H1 (cell line): ENCODE results near the gene KERA. TPM values are rescaled to one million over a fixed set of nuclear protein-coding genes. Genes with fewer than 3 reads are reported as not detected.

ENCODE experiments used
- CTCF ChIA-PET: fragments of 300-600 bp; sonication (Branson Sonifier 250); formaldehyde crosslinking; loops from one replicate; lab custom pipeline; 2021; ENCODE audit not compliant: partially characterized antibody; lab: Charles Lee
- POLR2A ChIA-PET: fragments of 300-600 bp; sonication (Branson Sonifier 250); formaldehyde crosslinking; loops from one replicate; lab custom pipeline; 2021; ENCODE audit warnings: inconsistent platforms; ENCODE audit not compliant: partially characterized antibody; lab: Charles Lee
- DNase-seq, 2 experiments: peaks; one replicate each; pipeline versions ENCODE4 v3.0.0 to v3.0.0-alpha.2; 2010 to 2022; ENCODE audit warnings: low spot score in 2 of 2, low read depth in 1 of 2, mixed read lengths in 1 of 2
- FAIRE-seq: peaks from 2 replicates; lab custom pipeline; 2011; peaks lifted over from hg19 to GRCh38; lab: Jason Lieb, UNC
- H2AFZ ChIP-seq: 2 replicates; pipeline ENCODE4 v1.8.1; 2012; ENCODE audit warnings: low read length, inconsistent platforms
- H2AK5ac ChIP-seq: 2 replicates; pipeline ENCODE4 v1.6.1; 2013; ENCODE audit warnings: low read depth, low read length
- H2BK120ac ChIP-seq: replicated peaks from 2 replicates; pipeline ENCODE3; 2013; ENCODE audit warnings: low read depth, low read length, inconsistent platforms
- H2BK12ac ChIP-seq: 2 replicates; pipeline ENCODE4 v1.6.1; 2013; ENCODE audit warnings: low read depth, low read length
- H2BK15ac ChIP-seq: 2 replicates; pipeline ENCODE4 v1.6.1; 2013; ENCODE audit warnings: low read length
- H2BK20ac ChIP-seq: 2 replicates; pipeline ENCODE4 v1.6.1; 2013; ENCODE audit warnings: low read length
- H2BK5ac ChIP-seq: 2 replicates; pipeline ENCODE4 v1.6.1; 2013; ENCODE audit warnings: low read depth, low read length
- H3K14ac ChIP-seq: 2 replicates; pipeline ENCODE4 v1.6.1; 2013; ENCODE audit warnings: inconsistent platforms; ENCODE audit not compliant: insufficient read length
- H3K18ac ChIP-seq: 2 replicates; pipeline ENCODE4 v1.6.1; 2013; ENCODE audit warnings: low read length; ENCODE audit errors: extremely low read depth
- H3K23ac ChIP-seq: 2 replicates; pipeline ENCODE4 v1.6.1; 2013; ENCODE audit warnings: inconsistent platforms; ENCODE audit not compliant: insufficient read length
- H3K23me2 ChIP-seq: 2 replicates; pipeline ENCODE4 v1.6.1; 2013; ENCODE audit warnings: low read depth, low read length
- H3K27ac ChIP-seq: 2 replicates; pipeline ENCODE4 v1.6.1; 2011; ENCODE audit warnings: low read depth, low read length, inconsistent platforms
- H3K27me3 ChIP-seq, 4 experiments: replicated peaks in 1 of 4; 1 replicate in 1 of 4; 2 replicates in 3 of 4; pipeline versions ENCODE4 v1.6.1 to v1.8.1; 2011 to 2013; ENCODE audit warnings: low read length in 3 of 4, mild to moderate bottlenecking in 3 of 4, inconsistent platforms in 2 of 4, mixed read lengths in 2 of 4, moderate library complexity in 1 of 4; ENCODE audit not compliant: control insufficient read depth in 3 of 4, insufficient read depth in 3 of 4; ENCODE audit errors: extremely low read depth in 1 of 4
- H3K36me3 ChIP-seq, 4 experiments: 2 replicates each; pipeline versions ENCODE4 v1.6.1 to v1.8.1; 2011 to 2013; ENCODE audit warnings: mild to moderate bottlenecking in 4 of 4, low read length in 3 of 4, moderate library complexity in 2 of 4, control low read depth in 1 of 4, inconsistent platforms in 1 of 4; ENCODE audit not compliant: insufficient read depth in 4 of 4, control insufficient read depth in 2 of 4
- H3K4ac ChIP-seq: replicated peaks from 2 replicates; pipeline ENCODE3; 2013; ENCODE audit warnings: low read length, low read depth, mixed read lengths, inconsistent platforms; ENCODE audit not compliant: insufficient read length
- H3K4me1 ChIP-seq, 4 experiments: replicated peaks in 1 of 4; 1 replicate in 1 of 4; 2 replicates in 3 of 4; pipeline versions ENCODE4 v1.6.1 to v1.8.1; 2011 to 2013; ENCODE audit warnings: low read length in 3 of 4, inconsistent platforms in 2 of 4, mixed read lengths in 1 of 4; ENCODE audit not compliant: insufficient read depth in 4 of 4, control insufficient read depth in 3 of 4
- H3K4me2 ChIP-seq, 2 experiments: 2 replicates each; pipeline versions ENCODE4 v1.6.1 to v1.8.1; 2011 to 2013; ENCODE audit warnings: low read depth in 2 of 2, low read length in 2 of 2, control low read depth in 1 of 2, inconsistent platforms in 1 of 2, mild to moderate bottlenecking in 1 of 2; ENCODE audit not compliant: insufficient read depth in 1 of 2
- H3K4me3 ChIP-seq, 4 experiments: fragments of 200-600, 300-600 bp in 1 of 4; sonication (generic), shearing (Covaris generic), sonication (Bioruptor Twin) in 1 of 4; 2 replicates each; pipeline versions ENCODE4 v1.5.1 to v1.8.1; 2011 to 2016; ENCODE audit warnings: low read length in 4 of 4, low read depth in 3 of 4, control low read depth in 2 of 4, inconsistent platforms in 2 of 4, mild to moderate bottlenecking in 2 of 4, mixed read lengths in 1 of 4, moderate library complexity in 1 of 4; ENCODE audit not compliant: insufficient read depth in 2 of 4; ENCODE audit errors: extremely low read depth in 1 of 4
- H3K56ac ChIP-seq: replicated peaks from 2 replicates; pipeline ENCODE3; 2013; ENCODE audit warnings: low read depth, mild to moderate bottlenecking, mixed read lengths, low read length, inconsistent platforms; ENCODE audit not compliant: insufficient read length
- H3K79me1 ChIP-seq: 2 replicates; pipeline ENCODE4 v1.6.1; 2013; ENCODE audit warnings: low read depth, low read length, control low read depth
- H3K79me2 ChIP-seq, 2 experiments: 2 replicates each; pipeline versions ENCODE4 v1.6.1 to v1.8.1; 2012 to 2013; ENCODE audit warnings: low read length in 2 of 2, mild to moderate bottlenecking in 2 of 2, inconsistent platforms in 1 of 2; ENCODE audit not compliant: insufficient read depth in 2 of 2, control insufficient read depth in 1 of 2
- H3K9ac ChIP-seq, 4 experiments: replicated peaks in 1 of 4; 1 replicate in 1 of 4; 2 replicates in 3 of 4; pipeline versions ENCODE4 v1.6.1 to v1.8.1; 2011 to 2013; ENCODE audit warnings: low read depth in 3 of 4, low read length in 3 of 4, control low read depth in 2 of 4, mild to moderate bottlenecking in 2 of 4, moderate library complexity in 2 of 4, inconsistent platforms in 1 of 4; ENCODE audit errors: extremely low read depth in 1 of 4
- H3K9me3 ChIP-seq, 2 experiments: 2 replicates each; pipeline versions ENCODE4 v1.6.1 to v1.8.1; 2012 to 2013; ENCODE audit warnings: mild to moderate bottlenecking in 2 of 2, moderate library complexity in 2 of 2, control low read depth in 1 of 2, inconsistent platforms in 1 of 2, low read depth in 1 of 2, low read length in 1 of 2, mixed read lengths in 1 of 2; ENCODE audit not compliant: insufficient read depth in 2 of 2
- H4K20me1 ChIP-seq, 2 experiments: replicated peaks in 1 of 2; 2 replicates each; pipeline versions ENCODE3 to v1.8.1; 2011 to 2013; ENCODE audit warnings: inconsistent platforms in 2 of 2, low read length in 2 of 2, mild to moderate bottlenecking in 1 of 2; ENCODE audit not compliant: insufficient read depth in 2 of 2, control insufficient read depth in 1 of 2
- H4K5ac ChIP-seq: 2 replicates; pipeline ENCODE4 v1.6.1; 2013; ENCODE audit warnings: low read length, low read depth, mixed read lengths, inconsistent platforms; ENCODE audit not compliant: insufficient read length
- H4K8ac ChIP-seq: 2 replicates; pipeline ENCODE4 v1.8.0; 2013; ENCODE audit warnings: mild to moderate bottlenecking, moderate library complexity, low read length, inconsistent platforms; ENCODE audit not compliant: insufficient read depth; ENCODE audit errors: extremely low read depth
- H4K91ac ChIP-seq: replicated peaks from 2 replicates; pipeline ENCODE3; 2013; ENCODE audit warnings: low read length, mixed read lengths, inconsistent platforms; ENCODE audit not compliant: insufficient read length
- CEBPB ChIP-seq: IDR thresholded peaks from 2 replicates; pipeline ENCODE4 v1.6.1; 2012; ENCODE audit warnings: low read depth, low read length
- CREB1 ChIP-seq: IDR thresholded peaks from 2 replicates; pipeline ENCODE4 v1.6.1; 2012; ENCODE audit warnings: inconsistent platforms
- EGR1 ChIP-seq: IDR thresholded peaks from 2 replicates; pipeline ENCODE4 v1.6.1; 2011; ENCODE audit warnings: low read depth, low read length, borderline replicate concordance
- GTF2F1 ChIP-seq: IDR thresholded peaks from 2 replicates; pipeline ENCODE4 v1.6.1; 2012; ENCODE audit warnings: low read depth, low read length, improper control_type of control experiment, borderline replicate concordance
- MAFK ChIP-seq: IDR thresholded peaks from 2 replicates; pipeline ENCODE4 v1.6.1; 2012; ENCODE audit warnings: low read depth, mild to moderate bottlenecking, improper control_type of control experiment, low read length
- RFX5 ChIP-seq: IDR thresholded peaks from 2 replicates; pipeline ENCODE4 v1.6.1; 2011; ENCODE audit warnings: low read depth, low read length, improper control_type of control experiment, borderline replicate concordance
- RXRA ChIP-seq: IDR thresholded peaks from 2 replicates; pipeline ENCODE4 v1.6.1; 2011; ENCODE audit warnings: low read depth, mild to moderate bottlenecking, low read length, moderate library complexity; ENCODE audit not compliant: insufficient read depth
- SUZ12 ChIP-seq: fragments of 200-600 bp; sonication (generic); IDR thresholded peaks from 2 replicates; pipeline ENCODE4 v1.6.1; 2012; ENCODE audit warnings: mild to moderate bottlenecking, inconsistent platforms, low read length, moderate library complexity, mixed read lengths
- TAF1 ChIP-seq: IDR thresholded peaks from 2 replicates; pipeline ENCODE4 v1.6.1; 2011; ENCODE audit warnings: mild to moderate bottlenecking, low read depth, low read length
- TAF7 ChIP-seq: optimal IDR thresholded peaks from 2 replicates; pipeline ENCODE3; 2011; ENCODE audit warnings: low read depth, mild to moderate bottlenecking, inconsistent platforms, low read length, moderate library complexity, borderline replicate concordance
- TCF12 ChIP-seq: IDR thresholded peaks from 2 replicates; pipeline ENCODE4 v1.6.1; 2011; ENCODE audit warnings: low read depth, mild to moderate bottlenecking, low read length
- WGBS, 2 experiments: shearing (Covaris generic) in 1 of 2; methylation state at CpG; one replicate each; pipeline versions ENCODE4 v1.1.6 to v1.1.7; 2013 to 2015; ENCODE audit warnings: low lambda C conversion rate in 2 of 2, mixed read lengths in 2 of 2, inconsistent platforms in 1 of 2, low coverage in 1 of 2, missing lambda C conversion rate in 1 of 2; ENCODE audit not compliant: insufficient replicate concordance in 2 of 2, insufficient coverage in 1 of 2, insufficient read length in 1 of 2; ENCODE audit errors: extremely low coverage in 1 of 2, missing lambda C conversion rate in 1 of 2; 5-methylcytosine and 5-hydroxymethylcytosine counted together
- polyA plus RNA-seq, 7 experiments: library from polyadenylated mRNA; depleted of rRNA in 3 of 7; stranded (reverse) in 5 of 7; unstranded in 2 of 7; fragments of >200 nt in 5 of 7; fragments of 200-250 nt in 2 of 7; gene quantifications; 1 replicate in 5 of 7; 2 replicates in 1 of 7; 4 replicates in 1 of 7; pipeline versions ENCODE4 v1.2.1 to v1.2.3, GENCODE V29; 2011 to 2013; ENCODE audit warnings: missing spikeins in 2 of 7, mixed read lengths in 2 of 7
- total RNA-seq: library from RNA; stranded (reverse); fragmentation: NEBNext Ultra II Directional; extraction: Animal tissue kit (Norgen Biotek cat#: 25700); gene quantifications from 2 replicates; pipeline ENCODE4 v1.2.1, GENCODE V29; 2021

KERA gene
- total and polyA plus RNA-seq, 2 of the 8 experiments (the other 6 are each of a cell fraction or from before 2014, with no cell fraction given) = not detected

- no peaks in the 10 kb centered on the region for H4K20me1 ChIP-seq
- H3K9ac ChIP-seq = no peak overlapping the region
- H2BK15ac ChIP-seq = no peak overlapping the region
- no peaks in the 10 kb centered on the region for H3K27me3 ChIP-seq
- WGBS, 2 experiments = 50% methylated on average over 2 of the region's 2 CpGs; no CpG with 5 or more reads in 1 of the 2 experiments
- H3K79me2 ChIP-seq = no peaks in the 10 kb centered on the region
- no peak overlapping the region for H2AK5ac ChIP-seq
- no peaks in the 10 kb centered on the region for H3K23me2 ChIP-seq
- H4K8ac ChIP-seq = no peak overlapping the region
- no peak overlapping the region for H3K14ac ChIP-seq
- no peak overlapping the region for H2BK12ac ChIP-seq
- no peak overlapping the region for H4K91ac ChIP-seq
- no peak overlapping the region for H3K23ac ChIP-seq
- no peak overlapping the region for H2BK5ac ChIP-seq
- no peaks in the 10 kb centered on the region for H3K4me1 ChIP-seq
- H2AFZ ChIP-seq = no peak overlapping the region
- H3K56ac ChIP-seq = no peak overlapping the region
- ChIA-PET CTCF (interaction anchor here (1.0 to 3.5 kb wide), 3 partner anchors 9 to 77 kb away, joined by 3 to 21 read pairs (median 3); no protein-coding TSS in a partner anchor), POLR2A (no interaction called here)
- H3K4me2 ChIP-seq = no peak overlapping the region
- no peak overlapping the region for H3K4ac ChIP-seq
- FAIRE-seq (no peak), DNase-seq (no peak)
- TF ChIP-seq SUZ12 = no peak
- no peak for TF ChIP-seq CREB1
- no peak for TF ChIP-seq TAF7
- no peak for TF ChIP-seq TCF12
- TF ChIP-seq TAF1 = no peak
- TF ChIP-seq RXRA = no peak
- TF ChIP-seq GTF2F1 = no peak
- TF ChIP-seq CEBPB = no peak
- TF ChIP-seq EGR1 = no peak
- TF ChIP-seq RFX5 = no peak
- no peak for TF ChIP-seq MAFK
- no peak overlapping the region for H3K18ac ChIP-seq
- no peak overlapping the region for H2BK120ac ChIP-seq
- no peak overlapping the region for H2BK20ac ChIP-seq
- no peaks in the 10 kb centered on the region for H3K36me3 ChIP-seq
- H3K4me3 ChIP-seq = no peak overlapping the region
- H3K27ac ChIP-seq = no peak overlapping the region
- H3K79me1 ChIP-seq = no peaks in the 10 kb centered on the region
- H4K5ac ChIP-seq = no peak overlapping the region
- H3K9me3 ChIP-seq = no peaks in the 10 kb centered on the region
Measured at GRCh38 chr12:91099341-91099740, 41.5 kb upstream of the KERA start.
